DMS153 (cell line): ENCODE results near the gene F2R.

ENCODE experiments used
- DNase-seq: peaks from one replicate; lab custom pipeline; 2025; lab: John Stamatoyannopoulos, UW

The F2R gene

DNA sequence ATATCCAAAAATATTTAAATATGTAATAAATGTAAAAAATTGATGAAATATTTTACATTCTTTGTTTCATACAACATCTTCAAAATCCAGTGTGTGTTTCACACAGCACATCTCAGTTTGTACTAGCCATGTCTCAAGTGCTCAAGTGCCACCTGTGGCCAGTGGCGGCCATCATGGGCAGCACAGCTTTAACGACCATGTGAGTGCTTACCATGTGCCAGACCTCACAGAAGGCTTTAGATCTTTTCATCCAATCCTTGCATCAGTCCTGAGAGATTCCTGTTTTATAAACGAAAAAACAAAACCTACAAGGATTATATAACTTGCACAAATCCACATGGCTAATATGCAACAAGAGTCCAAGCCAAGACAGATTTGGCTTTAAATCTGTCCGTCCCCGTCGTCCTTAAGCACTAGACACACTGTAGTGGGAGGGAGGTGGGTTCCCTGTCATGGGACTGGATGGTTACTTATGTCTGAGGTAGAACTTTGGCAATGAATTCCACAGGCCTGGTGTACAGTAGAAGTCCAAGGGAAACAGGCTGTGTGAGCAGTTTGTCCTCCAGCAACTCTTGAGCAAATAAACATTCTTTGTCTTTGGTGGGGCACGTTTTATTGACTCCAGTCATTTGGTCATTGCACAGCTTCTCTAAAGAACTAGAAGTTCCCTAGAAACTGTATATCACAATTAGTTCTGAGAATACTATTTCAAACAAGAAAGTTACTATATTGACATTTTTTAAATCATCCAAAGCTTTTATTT, 25.0 kb upstream of the F2R start:
- no peak for DNase-seq

DNA sequence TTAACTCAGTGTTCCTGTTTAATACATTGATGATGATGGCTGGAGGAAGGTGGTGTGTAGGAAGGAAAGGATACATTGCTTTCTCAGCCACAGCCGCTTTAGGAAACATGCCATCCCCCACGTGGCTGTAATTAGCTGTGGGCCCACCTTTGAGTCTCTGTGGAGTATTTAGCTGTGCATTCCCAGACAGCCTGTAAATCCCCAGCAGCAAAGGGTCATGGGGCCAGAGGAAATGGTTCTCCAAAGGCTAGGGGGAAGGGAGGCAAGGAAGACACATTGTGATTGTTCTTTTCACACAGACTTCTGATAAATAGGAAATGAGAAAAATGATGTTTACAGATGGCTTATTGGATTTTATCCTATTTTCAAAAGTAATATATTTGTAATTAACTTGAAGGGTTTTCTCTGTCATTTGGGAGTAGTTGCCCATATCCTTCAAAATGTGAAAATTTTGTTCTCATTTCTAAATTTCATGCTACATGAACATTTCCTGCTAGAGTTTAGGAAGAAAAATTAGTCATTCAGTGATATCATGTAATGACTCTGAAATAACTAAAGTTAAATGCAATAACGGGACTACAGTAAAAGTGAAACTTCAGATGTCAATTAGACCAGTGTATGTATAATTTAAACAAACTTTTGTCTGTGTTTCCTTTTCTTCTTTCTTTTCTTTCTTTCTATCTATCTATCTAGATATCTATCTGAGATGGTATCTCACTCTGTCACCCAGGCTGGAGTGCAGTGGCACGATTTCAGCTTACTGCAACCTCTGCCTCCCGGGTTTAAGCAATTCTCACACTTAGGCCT, 24.3 kb upstream of the F2R start:
- no peak for DNase-seq

DNA sequence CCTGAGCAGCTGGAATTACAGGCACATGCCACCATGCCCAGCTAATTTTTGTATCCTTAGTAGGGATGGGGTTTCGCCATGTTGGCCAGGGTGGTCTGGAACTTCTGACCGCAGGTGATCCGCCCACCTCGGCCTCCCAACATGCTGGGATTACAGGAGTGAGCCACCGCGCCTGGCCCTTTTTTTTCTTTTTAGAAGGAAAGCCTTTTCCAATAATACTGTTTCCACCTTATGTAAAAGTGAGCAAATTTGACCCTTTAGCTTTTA, 23.7 kb upstream of the F2R start:
- DNase-seq: no peak

DNA sequence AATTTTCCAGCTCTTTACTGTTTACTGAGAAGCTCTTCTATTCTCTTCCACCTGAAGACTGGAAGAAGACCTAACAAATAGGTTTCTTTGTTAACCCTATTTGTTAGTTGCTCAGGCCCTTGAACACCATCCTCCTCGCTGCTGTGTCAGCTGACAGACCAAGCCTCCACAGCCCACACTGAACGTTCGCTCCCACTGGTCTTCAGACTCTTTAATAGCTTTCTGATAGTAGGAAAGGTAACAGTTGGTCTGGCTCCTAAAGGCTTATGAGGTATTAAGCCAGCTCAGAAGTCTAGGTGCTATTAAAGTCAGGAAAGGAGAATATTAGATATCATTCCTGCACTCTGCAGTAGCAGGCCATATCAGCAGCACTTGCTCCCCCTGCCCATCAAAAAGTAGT, 23.3 kb upstream of the F2R start:
- DNase-seq: no peak

DNA sequence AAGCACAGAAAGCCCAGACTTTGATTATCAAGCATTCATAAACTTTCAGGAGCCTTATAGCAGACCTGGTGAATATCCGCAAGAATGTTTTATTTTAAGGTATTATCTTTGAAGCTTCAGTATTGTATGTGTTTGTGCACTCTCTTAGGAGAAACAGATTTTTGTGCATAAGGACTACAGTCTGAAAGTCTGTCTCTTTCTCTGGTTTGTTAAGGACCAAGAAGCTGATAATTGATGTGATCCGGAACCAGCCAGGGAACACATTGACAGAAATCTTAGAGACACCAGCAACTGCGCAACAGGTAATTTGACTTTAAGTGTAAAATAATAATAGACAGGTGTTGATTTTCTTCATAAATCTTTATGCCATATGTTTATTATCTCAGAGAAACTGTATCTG, 22.8 kb upstream of the F2R start:
- DNase-seq: no peak

DNA sequence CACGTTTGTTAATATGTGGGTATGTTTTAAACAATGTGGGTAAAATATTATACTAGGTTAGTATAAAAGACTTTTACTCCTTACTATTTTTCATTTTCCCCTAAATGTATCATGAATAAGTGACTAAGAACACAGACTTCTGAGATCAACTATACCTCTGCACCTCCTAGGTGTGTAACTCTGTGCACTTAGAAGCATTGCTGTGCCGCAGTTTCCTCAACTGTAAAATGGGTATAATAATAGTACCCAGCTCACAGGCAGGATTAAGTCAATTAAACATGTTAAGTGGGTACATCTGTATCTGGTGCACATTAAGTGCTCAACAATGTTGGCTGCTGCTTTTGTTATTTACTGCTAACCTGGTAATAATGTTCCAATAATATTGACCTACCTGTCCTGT, 21.6 kb upstream of the F2R start:
- no peak for DNase-seq

DNA sequence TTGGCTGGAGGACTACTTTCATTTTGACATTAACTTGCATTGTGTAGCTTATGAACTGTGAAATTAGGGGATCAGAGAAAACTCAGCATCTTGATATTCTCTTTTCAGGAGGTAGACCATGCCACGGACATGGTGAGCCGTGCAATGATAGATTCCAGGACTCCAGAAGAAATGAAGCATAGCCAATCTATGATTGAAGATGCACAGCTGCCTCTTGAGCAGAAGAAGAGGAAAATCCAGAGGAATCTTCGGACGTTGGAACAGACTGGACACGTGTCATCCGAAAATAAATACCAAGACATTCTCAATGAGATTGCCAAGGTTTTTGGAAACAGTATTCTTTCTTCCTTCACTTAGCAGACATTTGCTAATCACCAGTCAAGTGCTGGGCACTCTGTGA, 20.6 kb upstream of the F2R start:
- DNase-seq: no peak

DNA sequence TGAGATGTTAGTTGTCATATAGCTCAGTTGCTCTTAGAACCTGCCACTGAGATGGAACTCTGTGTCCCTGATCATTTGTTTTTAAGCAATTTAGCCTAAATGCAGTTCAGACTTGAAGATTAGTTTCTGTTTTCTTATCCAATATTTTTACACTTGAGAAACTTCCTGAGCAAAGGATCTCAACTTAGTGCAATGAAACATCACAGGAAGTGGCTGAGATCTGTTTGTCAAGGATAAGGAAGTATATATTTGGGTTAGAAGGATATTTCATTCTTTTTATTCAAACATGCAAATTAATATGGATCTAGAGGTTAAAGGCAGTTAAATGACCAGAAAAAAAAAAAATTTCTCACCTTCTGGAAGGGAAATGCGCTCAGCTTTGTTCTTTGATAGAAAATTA, 19.7 kb upstream of the F2R start:
- DNase-seq: no peak

DNA sequence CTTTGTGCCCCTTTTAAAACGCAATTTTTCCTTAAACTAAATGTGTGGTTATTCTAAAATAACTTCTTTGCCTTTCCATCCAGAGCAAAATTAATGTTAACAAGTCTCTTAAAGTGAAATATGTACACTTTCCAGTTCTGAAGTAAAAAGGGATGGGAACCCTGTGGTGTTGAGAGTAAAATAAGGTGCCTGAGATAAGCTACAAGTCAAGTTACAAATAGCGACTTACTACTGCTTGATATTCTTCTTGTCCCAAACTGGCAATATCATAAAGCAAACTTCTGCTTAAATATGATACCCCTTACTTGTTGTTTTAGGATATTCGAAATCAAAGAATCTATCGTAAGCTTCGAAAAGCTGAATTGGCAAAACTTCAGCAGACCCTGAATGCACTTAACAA, 18.3 kb upstream of the F2R start:
- no peak for DNase-seq

DNA sequence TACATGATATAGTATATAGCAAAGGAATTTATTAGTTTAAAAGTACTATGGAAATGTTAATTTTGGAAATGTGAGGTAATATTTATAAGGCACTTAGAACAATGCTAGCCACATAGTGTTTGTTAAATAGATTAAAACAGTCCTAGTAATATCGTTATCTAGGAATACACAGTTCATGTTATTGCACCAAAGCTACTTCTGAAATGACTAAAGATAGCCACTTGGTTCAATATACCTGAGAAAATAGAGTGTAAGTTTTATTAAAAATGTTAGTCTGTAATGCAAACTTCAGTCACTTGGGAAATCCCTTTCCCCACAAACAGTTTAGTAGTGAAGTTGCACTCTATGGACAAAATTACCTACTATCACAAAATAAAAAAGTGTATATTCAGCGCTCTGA, 15.4 kb upstream of the F2R start:
- DNase-seq: no peak

DNA sequence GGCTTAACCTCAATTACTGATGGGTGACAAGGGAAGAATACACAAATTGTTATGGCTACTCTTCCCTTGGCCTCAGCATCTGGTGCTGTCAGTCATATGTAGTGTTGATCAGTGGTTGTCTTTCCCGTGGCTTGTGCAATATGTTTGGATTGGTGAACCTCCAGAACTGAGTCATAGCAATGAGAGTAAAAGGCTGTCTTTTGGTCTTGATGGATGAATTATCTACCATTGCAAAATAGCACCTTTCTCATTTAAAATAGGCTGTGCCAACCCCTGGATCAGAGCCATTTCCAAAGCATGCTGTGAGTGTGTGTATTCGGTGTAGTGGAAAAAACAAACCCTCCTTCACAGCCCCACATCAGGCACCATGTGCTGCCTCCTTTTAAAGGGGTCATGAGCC, 14.6 kb upstream of the F2R start:
- no peak for DNase-seq

DNA sequence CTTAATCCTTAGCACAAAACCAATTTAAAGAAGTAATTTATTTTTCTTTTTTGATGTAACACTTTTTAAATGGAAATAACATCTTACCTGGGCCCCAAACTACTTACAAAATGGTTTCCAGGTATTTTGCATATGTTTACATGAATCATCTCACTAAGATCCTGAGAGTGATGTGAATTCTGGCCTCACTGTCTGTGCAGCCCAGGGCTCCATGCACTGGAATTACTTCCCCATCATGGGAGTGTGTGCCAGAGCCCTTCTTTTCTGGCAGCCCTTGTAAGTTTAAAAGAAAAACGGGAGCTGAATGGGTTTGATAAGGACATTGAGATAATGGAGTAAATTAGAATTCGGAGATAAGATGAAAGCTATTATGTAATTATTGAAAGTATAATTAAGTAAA, 12.2 kb upstream of the F2R start:
- DNase-seq: no peak

DNA sequence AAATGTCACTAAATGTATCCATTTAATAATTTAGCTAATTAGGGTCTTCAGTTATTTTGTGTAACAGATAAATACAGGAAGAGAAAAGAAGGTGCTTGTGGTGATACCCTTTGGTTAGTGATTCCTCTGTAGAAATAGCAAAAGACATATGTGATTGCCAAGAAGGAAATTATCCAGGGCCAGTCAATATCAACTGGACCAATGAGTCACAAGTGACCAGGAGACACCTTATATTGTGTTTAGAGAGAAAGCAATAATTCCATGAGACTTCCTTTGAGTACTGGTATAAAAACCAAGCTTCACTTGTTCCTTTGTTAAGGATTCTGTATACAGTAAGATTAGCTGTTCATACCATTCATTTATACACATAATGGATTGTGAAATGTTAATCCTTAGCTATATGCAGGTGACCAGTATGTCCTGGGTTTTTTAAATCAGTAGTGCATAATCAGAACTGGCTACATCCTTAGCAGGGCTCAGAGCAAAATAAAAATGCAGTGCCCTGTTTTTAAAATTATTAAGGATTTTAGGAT, 11.7 kb upstream of the F2R start:
- DNase-seq: no peak

DNA sequence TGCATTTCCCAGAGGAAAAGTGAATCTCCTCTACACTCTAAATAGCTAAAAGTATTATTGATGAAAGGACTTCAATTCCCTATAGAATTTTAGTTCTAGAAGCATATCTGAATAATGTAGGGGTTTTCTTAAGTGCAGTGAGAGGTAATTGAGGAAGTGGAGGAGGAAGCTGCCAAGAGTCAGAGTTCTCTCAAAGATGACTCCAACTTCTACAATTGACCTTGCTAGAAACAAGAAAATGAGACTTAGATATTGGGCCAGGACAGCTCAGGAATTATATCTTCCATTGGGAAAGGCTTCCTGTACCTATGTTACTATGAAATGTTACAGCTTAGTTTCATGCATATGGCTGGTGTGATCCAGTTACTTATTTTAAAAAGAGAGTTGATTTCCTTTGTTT, 10.4 kb upstream of the F2R start:
- DNase-seq: no peak

DNA sequence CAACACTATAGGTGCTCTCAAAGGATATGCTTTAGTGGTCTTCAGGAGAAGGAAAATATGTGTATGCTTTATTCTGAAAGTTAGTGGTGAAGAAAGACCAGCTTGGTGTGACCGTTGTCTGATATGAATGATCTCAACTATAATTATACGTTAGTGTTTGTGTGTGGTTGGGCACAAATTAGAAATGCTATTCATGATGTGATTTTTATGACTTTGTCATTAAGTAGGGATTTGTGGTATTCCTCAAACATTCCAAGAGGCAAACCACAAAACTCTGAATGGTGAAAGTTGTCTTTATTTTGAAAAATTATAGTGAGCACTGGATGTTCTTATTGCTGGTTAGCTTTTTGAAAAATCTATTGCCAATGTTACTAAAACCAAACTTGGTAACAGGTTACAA, 6.2 kb upstream of the F2R start:
- DNase-seq: no peak

DNA sequence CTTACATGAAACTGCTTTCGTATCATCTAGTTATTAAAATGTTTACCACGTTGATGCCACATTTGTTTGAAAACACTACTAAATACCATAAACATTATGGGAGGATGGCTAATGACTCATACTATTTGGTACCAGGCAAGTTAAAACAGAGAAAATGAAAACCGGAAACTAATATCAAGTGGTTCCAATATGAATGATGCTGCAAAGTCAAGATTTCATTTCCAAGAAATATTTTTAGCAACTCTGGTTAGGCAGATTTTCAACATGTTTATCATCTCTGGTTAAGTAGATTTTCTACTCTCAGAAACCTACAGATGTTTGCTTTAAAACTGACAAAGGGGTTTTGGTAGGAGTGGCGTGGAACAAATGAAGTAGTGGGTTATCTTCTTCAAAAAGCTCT, 4.9 kb upstream of the F2R start:
- no peak for DNase-seq

DNA sequence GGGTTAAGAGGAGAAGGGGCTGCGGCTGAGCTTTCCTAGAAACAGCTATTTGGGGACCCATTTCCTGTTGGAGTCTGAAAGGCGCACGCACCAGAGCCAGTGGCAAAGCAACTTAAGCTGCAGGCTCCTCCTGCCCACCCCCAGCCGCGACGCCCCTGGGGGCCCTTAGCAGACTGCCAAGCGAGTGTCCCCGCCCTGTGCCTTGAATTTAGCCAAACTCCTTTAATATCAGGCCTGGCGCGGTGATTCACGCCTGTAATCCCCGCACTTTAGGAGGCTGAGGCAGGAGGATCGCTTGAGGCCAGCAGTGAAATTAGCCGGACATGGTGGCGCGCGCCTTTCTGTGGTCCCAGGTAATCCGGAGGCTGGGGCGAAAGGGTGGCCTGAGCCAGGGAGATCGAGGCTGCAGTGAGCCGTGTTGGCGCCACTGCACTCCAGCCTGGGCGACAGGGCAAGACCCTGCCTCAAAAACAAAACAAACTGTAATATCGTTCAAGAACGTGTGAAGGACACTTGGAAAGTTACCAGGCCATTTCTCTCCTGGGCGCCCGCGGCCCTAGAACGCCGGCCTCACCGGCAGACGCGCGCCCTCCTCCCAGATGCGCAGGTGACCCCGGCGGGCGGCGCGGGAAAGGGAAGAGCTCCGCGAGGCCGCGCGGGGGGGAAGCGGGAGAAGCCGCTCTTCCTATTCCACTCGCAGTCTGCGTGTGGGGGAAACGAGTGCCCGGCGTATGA, 1.0 kb upstream of the F2R start:
- no peak for DNase-seq

DNA sequence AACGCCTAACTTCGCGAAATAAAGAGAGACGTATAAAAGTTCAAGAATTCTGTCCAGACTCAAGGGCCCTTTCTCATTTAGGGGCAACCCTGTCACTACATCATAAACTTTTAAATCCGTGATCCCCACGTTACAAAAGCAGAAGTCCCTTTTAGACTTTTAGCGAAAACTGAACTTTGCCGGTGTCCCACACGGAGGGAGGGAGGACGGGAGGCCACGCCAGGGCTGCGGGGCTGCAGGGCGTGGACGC, 515 bp upstream of the F2R start:
- DNase-seq: no peak

DNA sequence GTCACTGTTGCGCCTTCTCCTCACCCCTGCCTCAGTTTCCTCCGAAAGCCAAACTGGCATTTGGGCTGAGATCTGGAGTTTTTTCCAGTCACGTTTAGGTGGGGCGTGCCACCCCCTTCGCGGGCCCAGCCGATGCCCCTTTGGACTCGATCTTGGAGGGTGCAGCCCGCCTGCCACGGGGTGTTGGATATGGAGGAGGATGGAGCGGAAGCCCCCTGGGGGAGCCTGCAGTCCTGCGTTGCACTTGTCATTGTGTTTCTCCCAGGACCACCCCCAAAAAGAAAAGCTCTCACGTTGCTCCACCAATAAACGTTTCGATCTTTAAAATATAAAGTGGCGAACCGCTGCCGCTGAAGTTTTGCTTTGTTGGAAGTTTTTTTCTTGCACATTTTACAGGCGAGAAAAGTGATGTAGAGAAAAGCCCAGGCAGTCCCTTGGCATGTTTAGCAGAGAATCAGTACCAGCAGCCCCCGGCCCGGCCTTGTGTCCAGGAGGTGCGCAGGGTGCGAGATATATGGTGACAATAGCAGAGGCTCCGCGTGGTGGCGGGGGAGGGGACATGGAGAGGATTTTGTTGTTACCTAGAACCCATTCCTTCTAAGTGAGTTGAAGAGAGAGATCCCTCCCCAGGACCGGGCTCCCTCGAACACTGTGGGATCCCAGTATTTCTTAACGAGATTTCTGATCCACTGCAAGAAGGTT, 681 bp downstream of the F2R start:
- DNase-seq: no peak

DNA sequence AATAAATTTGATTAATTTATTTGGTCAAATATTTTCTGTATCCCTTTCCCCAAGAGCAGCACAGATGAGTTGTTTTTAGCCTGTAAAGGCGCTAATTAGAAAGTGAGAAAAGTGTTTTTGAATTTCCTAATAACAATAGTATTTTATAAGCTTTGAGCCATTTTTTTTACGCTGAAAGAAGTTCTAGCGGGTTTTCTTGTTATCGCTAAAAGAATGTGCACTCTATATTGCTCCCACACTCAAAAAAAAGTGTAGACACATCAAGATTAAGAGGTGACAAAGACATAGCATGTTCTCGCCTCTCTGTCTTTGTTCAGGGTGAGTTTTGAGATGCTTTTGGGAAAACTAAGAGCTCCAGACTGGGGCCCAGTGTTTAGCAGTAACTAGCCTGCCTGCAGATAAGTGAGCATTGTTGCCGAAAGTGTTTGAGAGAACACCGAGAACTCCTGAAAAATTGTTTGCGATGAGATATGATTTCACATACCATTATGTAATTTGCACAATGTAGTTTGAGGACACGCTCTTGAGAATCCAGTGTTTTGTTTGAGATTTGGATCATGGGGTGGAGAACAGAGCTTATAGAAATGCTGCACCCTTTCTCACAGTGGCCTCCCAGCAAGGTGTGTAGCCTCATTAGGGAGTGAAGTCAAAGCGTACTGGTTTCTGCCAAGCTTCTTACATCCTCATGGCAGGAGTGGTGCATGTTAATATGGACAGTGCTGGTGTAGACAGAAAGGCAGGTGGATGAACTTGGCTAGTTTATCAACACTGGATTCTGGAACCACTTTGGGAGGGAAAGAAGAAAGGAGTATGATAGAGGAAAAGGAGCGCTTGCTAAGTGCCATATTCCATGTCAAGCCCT, 1.5 kb downstream of the F2R start:
- no peak for DNase-seq

DNA sequence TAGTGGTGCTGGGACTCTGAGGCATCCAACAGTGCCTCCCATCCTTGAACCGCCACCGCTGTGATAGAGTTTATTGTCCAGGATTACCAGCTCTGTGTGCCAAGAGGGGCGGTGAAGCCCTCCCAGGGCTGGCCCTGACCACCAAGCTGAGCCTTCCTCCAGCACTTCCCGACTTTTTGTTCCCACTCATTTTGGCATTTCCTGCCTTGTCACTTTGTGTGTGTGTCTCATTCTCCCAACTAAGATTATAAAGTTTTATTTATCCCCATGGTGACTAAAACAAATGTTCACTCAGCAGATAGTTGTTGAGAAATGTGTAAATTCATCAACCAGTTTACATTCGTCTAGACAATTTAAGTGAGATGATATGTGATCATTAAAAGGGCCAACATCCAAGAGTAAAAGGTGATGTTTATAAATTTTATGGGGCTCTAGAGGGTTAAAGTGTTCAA, 2.5 kb downstream of the F2R start:
- DNase-seq: no peak

DNA sequence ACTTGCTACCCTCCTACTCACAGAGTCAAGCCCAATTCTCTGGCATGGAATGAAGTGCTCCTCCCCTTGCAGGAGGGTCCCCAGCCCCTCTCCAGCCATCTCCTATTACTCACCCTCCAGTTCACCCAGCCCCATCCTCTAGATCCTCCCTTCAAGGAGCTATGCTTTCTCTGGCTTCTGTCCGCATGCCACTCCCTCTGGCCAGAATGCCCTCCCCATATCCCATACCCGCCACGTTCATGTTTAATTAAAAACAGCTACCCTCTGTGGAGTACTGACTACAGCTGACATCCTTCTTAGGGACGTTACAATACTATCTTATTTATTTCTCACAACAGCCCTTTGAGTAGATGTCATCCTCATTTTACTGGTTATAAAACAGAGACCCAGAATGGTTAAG, 3.0 kb downstream of the F2R start:
- DNase-seq: no peak
